ENCODE data around the gene ENPP4.

The ENPP4 gene

GRCh38 chr6:46098678-46099077, 31.1 kb upstream of the ENPP4 start:
- DNase-seq (ENCODE audit: low read depth): no peak
- no peak overlapping the region for H3K4me3 ChIP-seq (ENCODE audit: low read length)
- no peak for TF ChIP-seq CTCF (IDR thresholded peaks at IDR 0.05; ENCODE audit: insufficient read depth, low read depth, low read length, missing control alignments)

GRCh38 chr6:46099952-46100351, 29.8 kb upstream of the ENPP4 start:
- DNase-seq (ENCODE audit: low read depth): no peak
- TF ChIP-seq CTCF (IDR thresholded peaks at IDR 0.05; ENCODE audit: insufficient read depth, low read depth, low read length, missing control alignments): no peak
- no peak overlapping the region for H3K4me3 ChIP-seq (ENCODE audit: low read length)

- peak; percentile 44 for DNase-seq (ENCODE audit: low read depth)
- TF ChIP-seq CTCF (IDR thresholded peaks at IDR 0.05; ENCODE audit: insufficient read depth, low read depth, low read length, missing control alignments): no peak
- H3K4me3 ChIP-seq (ENCODE audit: low read length): no peak overlapping the region
Measured at GRCh38 chr6:46102123-46102522, 27.7 kb upstream of the ENPP4 start.

GRCh38 chr6:46103441-46104115, 26.2 kb upstream of the ENPP4 start:
- TF ChIP-seq CTCF (IDR thresholded peaks at IDR 0.05; ENCODE audit: insufficient read depth, low read depth, low read length, missing control alignments): no peak
- H3K4me3 ChIP-seq (ENCODE audit: low read length): no peak overlapping the region
- DNase-seq (ENCODE audit: low read depth): no peak

- no peak overlapping the region for H3K4me3 ChIP-seq (ENCODE audit: low read length)
- no peak for TF ChIP-seq CTCF (IDR thresholded peaks at IDR 0.05; ENCODE audit: insufficient read depth, low read depth, low read length, missing control alignments)
- DNase-seq (ENCODE audit: low read depth): no peak
Measured at GRCh38 chr6:46104209-46104608, 25.6 kb upstream of the ENPP4 start.

- H3K4me3 ChIP-seq (ENCODE audit: low read length): no peak overlapping the region
- TF ChIP-seq CTCF (IDR thresholded peaks at IDR 0.05; ENCODE audit: insufficient read depth, low read depth, low read length, missing control alignments): no peak
- no peak for DNase-seq (ENCODE audit: low read depth)
Measured at GRCh38 chr6:46105568-46105967, 24.2 kb upstream of the ENPP4 start.

GRCh38 chr6:46113370-46113769, 16.4 kb upstream of the ENPP4 start:
- no peak for DNase-seq (ENCODE audit: low read depth)

More at GRCh38 chr6:46113370-46113769, 16.4 kb upstream of the ENPP4 start:
- H3K4me3 ChIP-seq (ENCODE audit: low read length): no peak overlapping the region
- no peak for TF ChIP-seq CTCF (IDR thresholded peaks at IDR 0.05; ENCODE audit: insufficient read depth, low read depth, low read length, missing control alignments)

All from epithelial cell of esophagus (primary cell).